NCI-H774 (cell line): ENCODE results near the gene KBTBD13.
"Not testable (repeated sequence)": the region's sequence is repeated elsewhere in the genome, so short reads cannot be mapped to it uniquely, and the experiment has no call there.

Experiments used
- DNase-seq: peaks from one replicate; lab custom pipeline; 2025; lab: John Stamatoyannopoulos, UW

Gene KBTBD13

GRCh38 chr15:65069779-65070546 lies 6.6 kb upstream of the KBTBD13 start:
- no peak for DNase-seq

- no peak for DNase-seq
Observed at GRCh38 chr15:65071381-65071811, 5.2 kb upstream of the KBTBD13 start.

GRCh38 chr15:65072027-65072426 lies 4.5 kb upstream of the KBTBD13 start:
- DNase-seq, result no peak

GRCh38 chr15:65072617-65073016 lies 3.9 kb upstream of the KBTBD13 start:
- no peak for DNase-seq

GRCh38 chr15:65074946-65075345 lies 1.6 kb upstream of the KBTBD13 start:
- not testable (repeated sequence) for DNase-seq

GRCh38 chr15:65075607-65076395 lies 745 bp upstream of the KBTBD13 start:
- DNase-seq, result not testable (repeated sequence)

GRCh38 chr15:65077291-65077980 lies 890 bp downstream of the KBTBD13 start:
- DNase-seq, result no peak

GRCh38 chr15:65077981-65078352 lies 1.4 kb downstream of the KBTBD13 start:
- DNase-seq, result no peak

GRCh38 chr15:65079580-65079979 lies 3.0 kb downstream of the KBTBD13 start:
- no peak for DNase-seq

GRCh38 chr15:65081270-65081669 lies 4.7 kb downstream of the KBTBD13 start:
- no peak for DNase-seq

GRCh38 chr15:65081758-65082157 lies 5.2 kb downstream of the KBTBD13 start:
- no peak for DNase-seq

- DNase-seq, result no peak
Observed at GRCh38 chr15:65082303-65082953, 5.9 kb downstream of the KBTBD13 start.

GRCh38 chr15:65083262-65083701 lies 6.7 kb downstream of the KBTBD13 start:
- DNase-seq, result no peak

GRCh38 chr15:65084500-65085206 lies 8.1 kb downstream of the KBTBD13 start:
- no peak for DNase-seq

GRCh38 chr15:65085207-65085753 lies 8.7 kb downstream of the KBTBD13 start:
- no peak for DNase-seq

- DNase-seq, result no peak
Observed at GRCh38 chr15:65085990-65086679, 9.6 kb downstream of the KBTBD13 start.

- DNase-seq, result no peak
Observed at GRCh38 chr15:65086680-65087111, 10.2 kb downstream of the KBTBD13 start.

GRCh38 chr15:65087411-65087810 lies 10.9 kb downstream of the KBTBD13 start:
- no peak for DNase-seq

- DNase-seq, result no peak
Observed at GRCh38 chr15:65087873-65088642, 11.5 kb downstream of the KBTBD13 start.

- no peak for DNase-seq
Observed at GRCh38 chr15:65088643-65089021, 12.1 kb downstream of the KBTBD13 start.
